GM18511 (cell line): ENCODE results near the gene PABPN1L.
"Not testable (repeated sequence)": the region's sequence is repeated elsewhere in the genome, so short reads cannot be mapped to it uniquely, and the experiment has no call there.

Experiments
- ATAC-seq: cut with Tn5 transposase; IDR thresholded peaks from one replicate; pipeline ENCODE4 v1.9.1; 2021; ENCODE audit warnings: mild to moderate bottlenecking, moderate library complexity; ENCODE audit not compliant: unreplicated experiment

The PABPN1L gene

GRCh38 chr16:88833086-88833485 is 33.4 kb downstream of the PABPN1L start:
- ATAC-seq = no peak

- ATAC-seq = no peak
Observed at GRCh38 chr16:88831838-88832237, 34.6 kb downstream of the PABPN1L start.

GRCh38 chr16:88830783-88831182 is 35.7 kb downstream of the PABPN1L start:
- ATAC-seq = no peak

GRCh38 chr16:88830258-88830657 is 36.2 kb downstream of the PABPN1L start:
- no peak for ATAC-seq

GRCh38 chr16:88828711-88829110 is 37.7 kb downstream of the PABPN1L start:
- ATAC-seq = no peak

GRCh38 chr16:88827727-88828126 is 38.7 kb downstream of the PABPN1L start:
- ATAC-seq = no peak

GRCh38 chr16:88826070-88826840 is 40.2 kb downstream of the PABPN1L start:
- ATAC-seq = no peak

- ATAC-seq = no peak
Observed at GRCh38 chr16:88825146-88825545, 41.3 kb downstream of the PABPN1L start.

GRCh38 chr16:88824256-88825077 is 42.0 kb downstream of the PABPN1L start:
- no peak for ATAC-seq

- ATAC-seq = not testable (repeated sequence)
Observed at GRCh38 chr16:88823646-88824045, 42.8 kb downstream of the PABPN1L start.

GRCh38 chr16:88822281-88823040 is 44.0 kb downstream of the PABPN1L start:
- no peak for ATAC-seq

- no peak for ATAC-seq
Observed at GRCh38 chr16:88821168-88821850, 45.2 kb downstream of the PABPN1L start.

GRCh38 chr16:88820385-88821025 is 46.0 kb downstream of the PABPN1L start:
- ATAC-seq = no peak

GRCh38 chr16:88819126-88819525 is 47.3 kb downstream of the PABPN1L start:
- ATAC-seq = no peak

GRCh38 chr16:88818575-88818874 is 47.9 kb downstream of the PABPN1L start:
- no peak for ATAC-seq

GRCh38 chr16:88817785-88818574 is 48.5 kb downstream of the PABPN1L start:
- no peak for ATAC-seq

GRCh38 chr16:88816736-88817535 is 49.5 kb downstream of the PABPN1L start:
- ATAC-seq = no peak

- ATAC-seq = no peak
Observed at GRCh38 chr16:88815901-88816589, 50.4 kb downstream of the PABPN1L start.
